H1 (cell line): ENCODE measurements around the gene SLC25A42. TPM values are rescaled to one million over a fixed set of nuclear protein-coding genes. Genes with fewer than 3 reads are reported as not detected.
A peak's percentile ranks its signal among the peaks of the same experiment; 100 is the strongest.

Source experiments
- BACH1 ChIP-seq: IDR thresholded peaks from 2 replicates; pipeline ENCODE4 v1.6.1; 2012; ENCODE audit warnings: low read length, improper control_type of control experiment
- BCL11A ChIP-seq, 2 experiments: IDR thresholded peaks; one replicate each; pipeline ENCODE4 v1.6.1; 2011; ENCODE audit warnings: low read depth in 2 of 2, low read length in 2 of 2, mild to moderate bottlenecking in 2 of 2
- CBX5 ChIP-seq: fragments of 300-800, 300-1000 bp; sonication (generic); IDR thresholded peaks from 2 replicates; pipeline ENCODE4 v1.7.1; 2016; ENCODE audit warnings: antibody characterized with exemption, low read length, low read depth
- CHD1 ChIP-seq: IDR thresholded peaks from 2 replicates; pipeline ENCODE4 v1.6.1; 2012; ENCODE audit warnings: low read depth, low read length, improper control_type of control experiment
- CTCF ChIP-seq, 3 experiments: IDR thresholded peaks; 1 replicate in 2 of 3; 2 replicates in 1 of 3; pipeline versions ENCODE4 v1.5.1 to v1.6.1; 2011; ENCODE audit warnings: low read length in 3 of 3, mild to moderate bottlenecking in 3 of 3, inconsistent platforms in 2 of 3, low read depth in 1 of 3, moderate library complexity in 1 of 3; ENCODE audit not compliant: insufficient read depth in 1 of 3; ENCODE audit errors: control extremely low read depth in 1 of 3
- EZH2 ChIP-seq: fragments of 200-600 bp; sonication (generic); IDR thresholded peaks from 2 replicates; pipeline ENCODE4 v1.7.1; 2012; ENCODE audit warnings: low read depth, mild to moderate bottlenecking, moderate library complexity, low read length, inconsistent platforms; ENCODE audit not compliant: severe bottlenecking
- FOSL1 ChIP-seq: IDR thresholded peaks from 2 replicates; pipeline ENCODE4 v1.6.1; 2011; ENCODE audit warnings: mild to moderate bottlenecking, low read depth, low read length, moderate library complexity; ENCODE audit not compliant: insufficient read depth
- GTF2F1 ChIP-seq: IDR thresholded peaks from 2 replicates; pipeline ENCODE4 v1.6.1; 2012; ENCODE audit warnings: low read depth, low read length, improper control_type of control experiment, borderline replicate concordance
- HDAC6 ChIP-seq: IDR thresholded peaks from one replicate; pipeline ENCODE4 v1.7.1; 2012; ENCODE audit warnings: low read depth, mild to moderate bottlenecking, inconsistent platforms, low read length, moderate library complexity
- JUN ChIP-seq: IDR thresholded peaks from 2 replicates; pipeline ENCODE4 v1.6.1; 2011; ENCODE audit warnings: low read depth, mild to moderate bottlenecking, improper control_type of control experiment, low read length
- NANOG ChIP-seq: IDR thresholded peaks from 2 replicates; pipeline ENCODE4 v1.6.1; 2011; ENCODE audit warnings: low read length, low read depth, mild to moderate bottlenecking, inconsistent platforms; ENCODE audit not compliant: insufficient read depth, poor library complexity, severe bottlenecking
- NRF1 ChIP-seq: IDR thresholded peaks from 2 replicates; pipeline ENCODE4 v1.6.1; 2011; ENCODE audit warnings: mild to moderate bottlenecking, low read depth, low read length, improper control_type of control experiment
- PHF8 ChIP-seq: fragments of 200-600 bp; sonication (generic); conservative IDR thresholded peaks from 2 replicates; pipeline ENCODE4 v1.7.1; 2012; ENCODE audit warnings: low read depth, mild to moderate bottlenecking, inconsistent platforms, low read length, moderate library complexity
- RFX5 ChIP-seq: IDR thresholded peaks from 2 replicates; pipeline ENCODE4 v1.6.1; 2011; ENCODE audit warnings: low read depth, low read length, improper control_type of control experiment, borderline replicate concordance
- RNF2 ChIP-seq: fragments of 200-900, 300-1000 bp; sonication (generic); IDR thresholded peaks from 2 replicates; pipeline ENCODE4 v1.7.1; 2016; ENCODE audit warnings: borderline replicate concordance, low read depth, mild to moderate bottlenecking, antibody characterized with exemption, low read length; ENCODE audit not compliant: poor library complexity, severe bottlenecking; ENCODE audit errors: missing control alignments
- SIN3A ChIP-seq, 2 experiments: IDR thresholded peaks in 1 of 2; conservative IDR thresholded peaks in 1 of 2; 2 replicates each; pipeline ENCODE4 v1.6.1; 2011 to 2012; ENCODE audit warnings: low read length in 2 of 2, improper control_type of control experiment in 1 of 2, low read depth in 1 of 2, mild to moderate bottlenecking in 1 of 2
- SRF ChIP-seq: IDR thresholded peaks from 2 replicates; pipeline ENCODE4 v1.6.1; 2011; ENCODE audit warnings: mild to moderate bottlenecking, low read depth, low read length, moderate library complexity
- TAF1 ChIP-seq: IDR thresholded peaks from 2 replicates; pipeline ENCODE4 v1.6.1; 2011; ENCODE audit warnings: mild to moderate bottlenecking, low read depth, low read length
- TAF7 ChIP-seq: optimal IDR thresholded peaks from 2 replicates; pipeline ENCODE3; 2011; ENCODE audit warnings: low read depth, mild to moderate bottlenecking, inconsistent platforms, low read length, moderate library complexity, borderline replicate concordance
- YY1 ChIP-seq: IDR thresholded peaks from 2 replicates; pipeline ENCODE4 v1.6.1; 2011; ENCODE audit warnings: low read depth, mild to moderate bottlenecking, low read length
- polyA plus RNA-seq, 7 experiments: library from polyadenylated mRNA; depleted of rRNA in 3 of 7; stranded (reverse) in 5 of 7; unstranded in 2 of 7; fragments of >200 nt in 5 of 7; fragments of 200-250 nt in 2 of 7; gene quantifications; 1 replicate in 5 of 7; 2 replicates in 1 of 7; 4 replicates in 1 of 7; pipeline versions ENCODE4 v1.2.1 to v1.2.3, GENCODE V29; 2011 to 2013; ENCODE audit warnings: missing spikeins in 2 of 7, mixed read lengths in 2 of 7
- total RNA-seq: library from RNA; stranded (reverse); fragmentation: NEBNext Ultra II Directional; extraction: Animal tissue kit (Norgen Biotek cat#: 25700); gene quantifications from 2 replicates; pipeline ENCODE4 v1.2.1, GENCODE V29; 2021

SLC25A42 gene
- total and polyA plus RNA-seq, 2 of the 8 experiments (the other 6 are each of a cell fraction or from before 2014, with no cell fraction given), result 5.9 to 6.2 TPM

- no peak for TF ChIP-seq JUN
- TF ChIP-seq GTF2F1, result no peak
- TF ChIP-seq CTCF (IDR thresholded peaks at IDR 0.05; ENCODE audit: control extremely low read depth in 1 of 3, insufficient read depth in 1 of 3, low read depth in 1 of 3, low read length in 3 of 3), result 0 out of 4 replicates have a peak, but pooled peaks of 1 of the 3 experiments have one; percentile 1
- TF ChIP-seq FOSL1, result no peak
- TF ChIP-seq SIN3A (conservative IDR thresholded peaks at IDR 0.05 in 1 of 2, IDR thresholded peaks at IDR 0.05 in 1 of 2; ENCODE audit: low read depth in 1 of 2, low read length in 2 of 2), result peak in 1 of 2 experiments; percentile 96; a peak in 2 of 4 replicates
- no peak for TF ChIP-seq TAF7
- TF ChIP-seq HDAC6, result no peak
- no peak for TF ChIP-seq SRF
- TF ChIP-seq EZH2, result no peak
- TF ChIP-seq NANOG, result no peak
- TF ChIP-seq CHD1, result no peak
- TF ChIP-seq BCL11A (IDR thresholded peaks at IDR 0.05; ENCODE audit: low read depth in 2 of 2, low read length in 2 of 2), result no peak
- TF ChIP-seq CBX5, result no peak
- TF ChIP-seq PHF8, result peak; percentile 63
- peak; percentile 62 for TF ChIP-seq TAF1
- no peak for TF ChIP-seq YY1
- TF ChIP-seq RFX5, result no peak
- no peak for TF ChIP-seq RNF2
- TF ChIP-seq BACH1, result 0 out of 2 replicates have a peak, but pooled peaks have one; percentile 26
- peak; percentile 97 for TF ChIP-seq NRF1
These were observed 30.2 kb upstream of the SLC25A42 start, which contains the start of the genes ARMC6 and SUGP2 (continued) for GRCh38 chr19:19033426-19034203.
